K562 treated with DMSO at 1 percent for 24 hours (cell line): ENCODE results near the gene RB1. TPM values are rescaled to one million over a fixed set of nuclear protein-coding genes. Genes with fewer than 3 reads are reported as not detected.

Source experiments
- total RNA-seq: library from RNA; unstranded; fragments of 300-600 nt; gene quantifications from 2 replicates; pipeline ENCODE4 v1.2.3, GENCODE V29; 2022; ENCODE audit warnings: low read depth; ENCODE audit not compliant: insufficient read depth

The RB1 gene
- 11.7 and 13.8 TPM in 2 replicates for total RNA-seq

DNA sequence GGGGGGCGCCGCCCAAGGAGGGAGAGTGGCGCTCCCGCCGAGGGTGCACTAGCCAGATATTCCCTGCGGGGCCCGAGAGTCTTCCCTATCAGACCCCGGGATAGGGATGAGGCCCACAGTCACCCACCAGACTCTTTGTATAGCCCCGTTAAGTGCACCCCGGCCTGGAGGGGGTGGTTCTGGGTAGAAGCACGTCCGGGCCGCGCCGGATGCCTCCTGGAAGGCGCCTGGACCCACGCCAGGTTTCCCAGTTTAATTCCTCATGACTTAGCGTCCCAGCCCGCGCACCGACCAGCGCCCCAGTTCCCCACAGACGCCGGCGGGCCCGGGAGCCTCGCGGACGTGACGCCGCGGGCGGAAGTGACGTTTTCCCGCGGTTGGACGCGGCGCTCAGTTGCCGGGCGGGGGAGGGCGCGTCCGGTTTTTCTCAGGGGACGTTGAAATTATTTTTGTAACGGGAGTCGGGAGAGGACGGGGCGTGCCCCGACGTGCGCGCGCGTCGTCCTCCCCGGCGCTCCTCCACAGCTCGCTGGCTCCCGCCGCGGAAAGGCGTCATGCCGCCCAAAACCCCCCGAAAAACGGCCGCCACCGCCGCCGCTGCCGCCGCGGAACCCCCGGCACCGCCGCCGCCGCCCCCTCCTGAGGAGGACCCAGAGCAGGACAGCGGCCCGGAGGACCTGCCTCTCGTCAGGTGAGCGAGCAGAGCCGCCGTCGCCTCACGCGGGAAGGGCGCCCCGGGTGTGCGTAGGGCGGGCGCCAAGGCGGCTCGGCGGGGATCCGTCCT is at the start of gene RB1:
Gene RB1, plus strand, starts transcription at position 393 of the 784 bp plus-strand sequence. Its CDS starts 162 bp downstream, at position 555.

GRCh38 chr13:48412881-48413351 is 109.4 kb downstream of the RB1 start, which contains the start of gene LPAR6:
Gene LPAR6 (minus strand): TSS chr13:48413113. CDS start chr13:48412423, 690 bp downstream.

Other genes with a start within 250 kb of the RB1 start
- gene MED4, start 208.6 kb upstream of the RB1 start, total RNA-seq: 21.4 and 23.6 TPM in 2 replicates
- gene ITM2B, start 70.5 kb upstream of the RB1 start, total RNA-seq: 60.9 and 69.2 TPM in 2 replicates
- not detected in 2 replicates for gene LPAR6, start 109.4 kb downstream of the RB1 start, total RNA-seq
- 2.5 and 2.8 TPM in 2 replicates for gene RCBTB2, start 229.3 kb downstream of the RB1 start, total RNA-seq